Activated T-helper 1 cell treated with anti-CD3 and anti-CD28 coated beads, Interleukin-2, amount 50 U/mL, for 16 hours (primary cell): ENCODE measurements around the gene TTBK2.

Source experiments
- DNase-seq, 2 donors: peaks; one replicate each; pipeline ENCODE4 v3.0.0-alpha.2; 2020; ENCODE audit warnings: low read depth in 1 of 2, low spot score in 1 of 2

TTBK2 gene

DNA sequence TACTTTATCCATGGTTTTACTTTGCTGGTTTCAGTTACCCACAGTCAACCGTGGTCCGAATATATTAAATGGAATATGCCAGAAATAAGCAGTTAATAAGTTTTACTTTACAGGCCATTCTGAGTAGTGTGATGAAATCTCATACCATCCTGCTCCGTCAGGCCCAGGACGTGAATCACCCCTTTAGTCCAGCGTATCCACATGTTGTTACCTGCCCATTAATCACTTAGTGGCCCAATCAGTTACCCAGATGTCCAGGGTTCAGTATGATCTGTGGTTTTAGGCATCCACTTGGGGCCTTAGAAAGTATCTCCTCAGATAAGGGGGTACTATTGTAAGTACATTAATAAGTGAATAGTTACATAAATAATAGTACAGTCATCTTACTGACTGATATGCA is 88.0 kb downstream of the TTBK2 start:
- DNase-seq = no peak

GRCh38 chr15:42826251-42826890 is 94.2 kb downstream of the TTBK2 start:
- no peak for DNase-seq

GRCh38 chr15:42825599-42825998 is 95.0 kb downstream of the TTBK2 start:
- no peak for DNase-seq

DNA sequence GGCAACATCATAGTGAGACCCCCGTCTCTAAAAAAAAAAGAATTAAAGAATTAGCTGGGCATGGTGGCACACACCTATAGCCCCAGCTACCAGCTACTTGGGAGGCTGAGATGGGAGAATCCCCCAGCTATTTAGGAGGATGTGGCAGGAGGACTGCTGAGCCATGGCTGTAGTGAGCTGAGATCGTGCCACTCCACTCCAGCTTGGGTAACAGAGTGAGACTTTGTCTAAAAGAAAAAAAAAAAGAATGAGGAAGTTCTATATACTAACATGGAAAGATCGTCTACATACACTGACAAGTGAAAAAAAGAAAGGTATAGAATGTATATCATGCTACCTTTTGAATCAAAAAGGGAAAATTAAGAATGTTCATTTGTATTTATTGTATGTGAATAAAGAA is 99.8 kb downstream of the TTBK2 start:
- DNase-seq = no peak

- DNase-seq = no peak
Observed at GRCh38 chr15:42819786-42820185, 100.8 kb downstream of the TTBK2 start.

DNA sequence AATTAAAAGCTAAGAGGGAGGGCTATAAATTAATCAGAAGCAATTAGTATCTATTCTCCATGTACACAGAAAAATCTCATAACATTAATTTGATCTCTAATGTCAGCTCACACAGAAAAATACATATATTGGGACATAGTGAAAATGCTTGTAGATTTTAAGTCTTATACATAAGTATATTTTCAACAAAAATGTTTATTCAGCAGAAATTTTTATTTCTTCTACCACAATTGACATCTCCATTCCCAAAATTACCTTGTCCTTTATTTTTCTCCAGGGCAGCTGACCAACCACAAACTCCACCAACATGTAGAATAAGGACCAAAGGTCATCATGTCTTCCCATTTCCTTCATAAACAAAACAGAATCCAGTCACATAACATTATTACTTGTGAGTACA is 109.1 kb downstream of the TTBK2 start:
- DNase-seq = no peak

DNA sequence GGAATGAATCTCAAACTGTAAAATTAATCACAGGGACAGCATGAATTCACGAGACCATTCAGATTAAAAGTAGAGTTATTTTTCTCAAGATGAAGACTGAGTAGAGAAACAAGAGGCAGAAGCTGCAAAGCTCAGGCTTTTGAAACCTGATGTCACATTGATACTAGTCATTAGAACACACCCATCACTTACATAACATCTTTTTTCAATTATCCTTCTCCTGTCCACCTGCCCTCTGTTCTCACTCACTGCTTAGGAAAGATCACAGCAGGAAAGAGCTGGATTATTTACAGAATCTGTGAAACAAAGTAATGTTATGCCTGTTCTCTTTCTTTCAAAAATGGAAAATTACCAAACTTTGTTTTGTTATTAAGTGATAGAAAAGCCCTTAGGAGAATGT is 111.7 kb downstream of the TTBK2 start:
- DNase-seq = no peak

- no peak for DNase-seq
Observed at GRCh38 chr15:42805266-42805665, 115.3 kb downstream of the TTBK2 start.

DNA sequence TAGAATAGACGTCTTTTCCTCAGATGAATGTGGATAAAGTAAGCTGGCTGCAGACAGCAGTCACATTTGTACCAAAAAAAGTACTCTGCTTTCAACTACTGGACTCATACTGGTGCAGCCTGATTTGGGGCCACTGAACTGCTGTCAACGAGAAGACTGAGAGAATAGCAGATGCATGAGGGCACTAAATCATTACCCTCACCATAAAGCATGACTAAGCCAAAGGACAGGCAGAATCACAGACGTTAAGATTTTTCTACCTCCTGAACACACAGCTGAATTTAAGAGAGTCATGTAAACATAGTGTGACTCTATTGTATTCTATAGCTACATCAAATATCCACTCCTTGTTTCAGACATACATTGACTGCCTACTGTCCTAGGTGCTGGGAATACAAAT is 115.8 kb downstream of the TTBK2 start:
- no peak for DNase-seq

DNA sequence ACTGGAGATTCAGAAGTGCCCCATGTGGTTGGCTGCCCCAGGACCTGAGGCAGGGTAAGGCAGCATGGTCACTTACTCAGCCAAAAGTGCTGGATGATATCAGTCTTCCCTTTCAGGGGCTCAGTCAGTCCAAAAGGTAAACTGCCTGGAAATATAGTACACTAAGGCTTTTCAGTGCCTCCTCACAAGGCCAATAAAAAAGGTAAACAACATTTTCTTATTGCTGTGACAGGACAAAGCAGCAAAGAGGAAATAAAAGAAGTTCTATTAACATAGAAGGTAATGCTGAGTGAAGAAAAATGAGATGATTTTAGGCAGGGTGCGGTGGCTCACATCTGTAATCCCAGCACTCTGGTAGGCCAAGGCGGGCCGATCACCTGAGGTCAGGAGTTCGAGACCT is 117.1 kb downstream of the TTBK2 start:
- no peak for DNase-seq

DNA sequence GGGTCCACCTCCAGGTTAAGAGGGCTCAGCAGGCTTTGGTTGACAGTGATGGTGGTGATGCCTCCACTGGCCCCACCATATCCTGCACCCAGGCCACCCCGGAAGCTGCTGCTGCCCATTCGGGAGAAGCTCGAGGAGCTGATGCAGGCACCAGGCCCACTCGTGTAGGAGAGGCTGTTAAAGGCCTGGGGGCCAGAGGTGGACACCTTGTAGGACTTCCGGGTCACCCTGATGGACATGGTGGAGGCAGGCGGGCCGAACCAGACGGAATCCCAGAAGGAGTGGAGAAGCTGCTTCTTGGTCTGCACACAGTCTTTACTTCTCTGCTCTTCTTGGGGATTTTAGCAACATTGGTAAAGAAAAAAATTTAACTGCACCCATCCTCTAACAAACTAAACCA is 118.4 kb downstream of the TTBK2 start:
- DNase-seq = no peak

- no peak for DNase-seq
Observed at GRCh38 chr15:42800731-42801474, 119.7 kb downstream of the TTBK2 start.

DNA sequence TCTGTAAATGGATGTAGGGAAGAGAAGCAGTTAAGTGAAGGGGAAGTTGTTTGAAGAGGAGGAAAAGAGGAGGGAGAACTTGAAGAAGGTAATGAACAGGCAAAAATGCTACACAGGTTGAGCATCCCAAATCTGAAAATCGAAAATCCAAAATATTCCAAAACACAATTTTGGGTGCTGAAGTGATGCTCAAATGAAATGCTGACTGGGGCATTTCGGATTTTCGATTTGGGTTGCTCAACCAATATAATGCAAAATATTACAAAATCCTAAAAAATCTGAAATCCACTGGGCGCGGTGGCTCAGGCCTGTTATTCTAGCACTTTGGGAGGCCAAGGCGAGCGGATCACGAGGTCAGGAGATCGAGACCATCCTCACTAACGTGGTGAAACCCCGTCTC is 121.8 kb downstream of the TTBK2 start:
- DNase-seq = no peak

DNA sequence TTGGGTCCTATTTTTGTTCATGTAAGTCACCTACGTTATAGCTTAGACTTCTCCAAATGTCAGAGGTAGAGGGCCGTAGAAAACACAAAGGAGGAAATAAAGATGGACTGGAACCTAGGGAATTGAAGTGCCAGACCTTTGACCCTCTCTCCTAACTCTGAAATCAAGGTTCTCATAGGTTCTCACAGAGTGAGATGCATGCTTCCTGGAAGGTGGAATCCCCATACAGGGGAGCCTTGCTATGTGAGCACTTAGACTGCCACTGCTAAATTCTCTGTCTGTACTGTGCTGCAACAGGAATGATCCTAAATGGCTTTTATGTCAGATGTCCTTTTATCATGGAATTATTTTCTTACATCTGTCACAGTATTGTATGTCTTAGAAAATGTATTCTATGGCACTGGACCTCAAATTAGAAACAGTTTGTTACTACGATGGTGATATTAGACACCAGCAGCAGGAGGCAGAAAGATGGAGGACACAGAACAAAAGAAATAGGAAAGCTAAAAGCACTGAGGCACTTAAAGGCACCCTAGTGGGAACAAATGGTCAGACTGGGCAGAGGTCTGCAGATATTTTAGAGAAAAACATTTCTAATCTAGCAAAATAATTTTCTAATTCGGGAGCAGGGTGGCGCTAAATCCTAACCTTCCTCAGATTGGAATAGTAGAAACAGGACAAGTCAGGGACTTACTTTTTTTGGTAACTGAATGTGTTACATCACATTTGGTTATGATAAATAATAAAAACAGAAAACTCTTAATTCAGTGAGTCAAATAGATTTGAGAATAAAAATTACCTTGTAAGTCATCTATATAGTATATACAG is 123.4 kb downstream of the TTBK2 start:
- DNase-seq = no peak

GRCh38 chr15:42788725-42789124 is 131.9 kb downstream of the TTBK2 start:
- no peak for DNase-seq

- DNase-seq = no peak
Observed at GRCh38 chr15:42786978-42787377, 133.6 kb downstream of the TTBK2 start.

GRCh38 chr15:42785569-42785968 is 135.0 kb downstream of the TTBK2 start:
- no peak for DNase-seq

DNA sequence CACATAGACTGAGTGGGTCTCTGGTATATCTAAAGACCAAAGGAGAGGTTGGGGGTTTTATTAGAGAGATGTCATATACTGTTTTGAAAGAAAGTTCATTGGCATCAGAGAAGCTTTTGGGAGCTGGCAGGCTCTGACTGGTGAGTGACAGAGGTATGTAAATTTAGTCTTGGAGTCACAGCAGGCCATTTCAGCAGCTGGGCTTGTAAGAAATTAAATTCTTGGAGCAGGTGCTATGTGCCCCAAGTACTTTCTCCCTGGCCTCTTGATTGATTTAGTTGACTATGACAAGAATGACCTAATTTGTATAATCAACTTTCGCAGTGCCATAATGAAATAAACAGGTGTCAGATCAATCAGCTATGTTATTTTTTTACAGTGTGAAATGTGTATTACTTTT is 135.9 kb downstream of the TTBK2 start:
- DNase-seq = no peak

DNA sequence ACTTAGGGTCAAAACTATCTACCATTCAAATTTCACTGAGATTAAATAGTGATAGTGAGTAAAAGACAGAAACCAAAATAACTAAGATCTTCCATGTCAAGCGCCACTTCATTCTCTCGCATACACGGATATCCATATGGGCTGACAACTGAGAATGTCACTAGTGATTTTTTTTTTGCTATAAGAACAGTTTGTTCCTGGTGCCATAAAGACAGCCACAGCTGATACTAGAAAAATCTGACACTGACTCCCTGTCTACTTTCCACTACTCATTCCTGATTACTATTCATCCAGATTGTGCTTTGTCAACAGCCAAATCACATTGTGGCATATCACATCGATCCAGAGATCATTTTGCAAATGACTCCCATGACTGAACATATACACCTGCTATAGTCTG is 137.9 kb downstream of the TTBK2 start:
- no peak for DNase-seq

- DNase-seq = no peak
Observed at GRCh38 chr15:42775416-42775815, 145.2 kb downstream of the TTBK2 start.

DNA sequence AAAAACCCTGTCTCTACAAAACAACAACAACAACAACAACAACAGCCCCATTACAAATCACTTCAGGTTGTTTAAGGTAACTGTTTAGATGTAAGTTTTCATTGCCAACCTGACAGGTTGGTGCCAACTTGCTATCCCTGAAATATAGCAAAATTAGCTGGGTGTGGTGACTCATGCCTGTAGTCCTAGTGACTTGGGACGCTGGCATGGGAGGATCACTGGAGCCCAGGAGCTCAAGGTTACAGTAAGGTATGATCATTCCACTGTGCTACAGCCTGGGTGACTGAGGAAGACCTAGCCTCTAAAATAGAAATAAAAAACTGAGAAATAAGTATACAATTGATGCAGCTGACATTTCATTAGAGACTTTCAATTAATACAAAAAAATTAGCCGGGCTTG is 147.7 kb downstream of the TTBK2 start:
- DNase-seq = no peak

GRCh38 chr15:42772144-42772543 is 148.4 kb downstream of the TTBK2 start:
- DNase-seq = no peak
